HUES6 (cell line): ENCODE data around the gene GALNT12.

Experiments
- H3K27ac ChIP-seq: 2 replicates; pipeline ENCODE4 v1.7.0; 2013; ENCODE audit warnings: low read depth, mild to moderate bottlenecking, low read length, inconsistent platforms
- H3K27me3 ChIP-seq: 2 replicates; pipeline ENCODE4 v1.6.1; 2013; ENCODE audit warnings: low read length; ENCODE audit not compliant: control insufficient read depth, insufficient read depth
- H3K36me3 ChIP-seq: 2 replicates; pipeline ENCODE4 v1.6.1; 2013; ENCODE audit warnings: low read length; ENCODE audit not compliant: control insufficient read depth, insufficient read depth
- H3K4me1 ChIP-seq: 2 replicates; pipeline ENCODE4 v1.6.1; 2013; ENCODE audit warnings: low read length; ENCODE audit not compliant: control insufficient read depth, insufficient read depth
- H3K4me3 ChIP-seq: 2 replicates; pipeline ENCODE4 v1.5.1; 2013; ENCODE audit warnings: low read depth, low read length
- H3K9ac ChIP-seq: one replicate; pipeline ENCODE4 v1.6.1; 2013; ENCODE audit warnings: mild to moderate bottlenecking, low read length
- H3K9me3 ChIP-seq: 2 replicates; pipeline ENCODE4 v1.6.1; 2013; ENCODE audit warnings: low read depth, low read length; ENCODE audit not compliant: control insufficient read depth, insufficient read depth

GALNT12 gene

DNA sequence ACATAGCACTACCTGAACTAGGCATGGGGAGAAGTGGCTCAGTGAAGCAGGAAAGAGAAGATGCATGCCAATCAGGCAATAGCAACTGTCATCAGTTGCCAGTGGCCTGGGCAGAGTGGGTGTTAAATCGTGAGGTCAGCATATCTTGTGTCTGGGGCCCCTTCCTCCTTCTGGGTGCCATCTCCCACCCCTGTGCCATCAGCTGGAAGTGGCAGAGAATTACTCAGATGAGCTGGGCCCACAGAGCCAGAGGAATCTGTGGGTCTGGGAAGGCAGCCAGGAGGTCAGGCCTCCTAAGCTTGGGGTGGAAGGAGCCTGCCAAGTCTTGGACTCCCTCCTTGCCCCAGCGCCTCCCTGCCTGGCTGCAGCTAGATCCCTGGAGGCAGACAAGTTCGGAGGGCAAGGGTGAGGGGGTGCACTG is 66.5 kb downstream of the GALNT12 start:
- H3K9ac ChIP-seq = no peak overlapping the region
- H3K4me3 ChIP-seq = no peak overlapping the region
- no peaks in the 10 kb centered on the region for H3K4me1 ChIP-seq
- H3K27me3 ChIP-seq = no peaks in the 10 kb centered on the region
- H3K27ac ChIP-seq = no peak overlapping the region
- peaks cover 5% of the 10 kb centered on the region for H3K9me3 ChIP-seq
- H3K36me3 ChIP-seq = no peaks in the 10 kb centered on the region

DNA sequence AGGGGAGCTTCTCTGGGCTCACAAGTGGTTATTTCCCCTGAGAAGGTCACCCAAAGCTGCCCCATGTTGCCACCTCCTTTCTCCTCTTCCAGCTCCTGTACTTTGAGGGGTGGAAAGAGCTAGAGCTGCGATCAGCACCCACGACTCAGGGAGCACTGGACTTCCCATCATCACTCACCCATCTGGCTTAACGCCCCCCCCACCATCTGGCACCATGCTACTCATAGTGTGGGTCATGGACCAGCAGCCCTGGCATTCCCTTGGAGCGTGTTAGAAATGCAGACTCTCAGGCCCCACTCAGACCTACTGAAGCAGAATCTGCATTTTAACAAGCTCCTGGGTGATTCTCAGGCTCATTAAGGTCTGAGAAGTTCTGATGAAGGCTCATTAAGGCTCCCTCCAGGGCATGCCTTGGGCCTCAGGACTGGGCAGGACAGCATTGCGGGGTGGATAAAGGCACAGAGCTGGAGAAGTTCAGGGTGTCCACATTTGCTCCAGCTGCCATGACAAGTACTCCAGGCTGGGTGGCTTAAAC is 67.3 kb downstream of the GALNT12 start:
- Histone ChIP-seq H3K9me3 (no peaks in the 10 kb centered on the region), H3K4me3 (no peak overlapping the region), H3K9ac (no peak overlapping the region), H3K27ac (no peak overlapping the region), H3K36me3 (no peaks in the 10 kb centered on the region), H3K4me1 (no peaks in the 10 kb centered on the region), H3K27me3 (peaks cover 6% of the 10 kb centered on the region; the same call in 1 of the 2 replicates)

DNA sequence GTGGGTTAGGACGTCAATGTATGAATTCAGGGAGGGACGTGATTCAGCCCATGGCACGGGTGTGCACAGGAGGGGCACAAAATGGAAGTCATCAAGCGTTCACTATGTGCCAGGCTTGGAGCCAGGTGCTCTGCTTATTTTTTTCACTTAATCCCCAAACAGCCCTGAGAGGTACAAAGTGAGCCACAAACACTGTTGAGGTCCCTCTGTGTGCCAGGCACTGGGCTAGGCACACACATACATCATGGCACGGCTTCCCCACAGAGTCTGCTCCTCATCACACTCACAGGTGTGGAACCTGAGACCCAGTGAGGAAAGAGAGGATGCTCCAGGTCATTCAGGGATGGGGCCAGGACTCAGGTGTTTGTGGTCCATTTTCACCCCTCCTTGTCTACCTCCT is 68.1 kb downstream of the GALNT12 start:
- Histone ChIP-seq H3K27ac (no peak overlapping the region), H3K9ac (no peak overlapping the region), H3K36me3 (no peaks in the 10 kb centered on the region), H3K4me1 (no peaks in the 10 kb centered on the region), H3K9me3 (no peaks in the 10 kb centered on the region), H3K27me3 (peaks cover 6% of the 10 kb centered on the region; the same call in 1 of the 2 replicates), H3K4me3 (no peak overlapping the region)

DNA sequence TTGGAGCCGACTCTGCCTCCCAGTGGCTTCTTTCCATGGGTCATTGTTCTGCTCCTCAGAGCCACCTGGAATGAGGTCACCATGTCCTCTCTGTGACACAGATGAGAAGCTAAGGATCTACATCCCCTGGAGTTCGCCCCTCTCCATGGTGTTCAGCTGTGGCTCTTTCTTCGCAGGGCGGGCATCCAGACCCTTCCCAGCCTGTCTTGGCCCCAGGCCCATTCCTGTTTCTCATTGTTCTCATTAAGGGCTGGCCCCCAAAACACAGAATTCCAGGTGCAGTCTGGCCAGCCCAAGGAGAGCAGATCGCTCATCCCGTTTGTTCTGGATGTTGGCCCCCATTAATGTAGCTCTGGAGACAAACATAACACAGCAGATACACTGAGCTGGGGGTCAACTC is 69.8 kb downstream of the GALNT12 start:
- Histone ChIP-seq H3K9me3 (no peaks in the 10 kb centered on the region), H3K27me3 (peaks cover 6% of the 10 kb centered on the region; the same call in 1 of the 2 replicates), H3K36me3 (no peaks in the 10 kb centered on the region), H3K4me3 (no peak overlapping the region), H3K9ac (no peak overlapping the region), H3K27ac (no peak overlapping the region), H3K4me1 (no peaks in the 10 kb centered on the region)

DNA sequence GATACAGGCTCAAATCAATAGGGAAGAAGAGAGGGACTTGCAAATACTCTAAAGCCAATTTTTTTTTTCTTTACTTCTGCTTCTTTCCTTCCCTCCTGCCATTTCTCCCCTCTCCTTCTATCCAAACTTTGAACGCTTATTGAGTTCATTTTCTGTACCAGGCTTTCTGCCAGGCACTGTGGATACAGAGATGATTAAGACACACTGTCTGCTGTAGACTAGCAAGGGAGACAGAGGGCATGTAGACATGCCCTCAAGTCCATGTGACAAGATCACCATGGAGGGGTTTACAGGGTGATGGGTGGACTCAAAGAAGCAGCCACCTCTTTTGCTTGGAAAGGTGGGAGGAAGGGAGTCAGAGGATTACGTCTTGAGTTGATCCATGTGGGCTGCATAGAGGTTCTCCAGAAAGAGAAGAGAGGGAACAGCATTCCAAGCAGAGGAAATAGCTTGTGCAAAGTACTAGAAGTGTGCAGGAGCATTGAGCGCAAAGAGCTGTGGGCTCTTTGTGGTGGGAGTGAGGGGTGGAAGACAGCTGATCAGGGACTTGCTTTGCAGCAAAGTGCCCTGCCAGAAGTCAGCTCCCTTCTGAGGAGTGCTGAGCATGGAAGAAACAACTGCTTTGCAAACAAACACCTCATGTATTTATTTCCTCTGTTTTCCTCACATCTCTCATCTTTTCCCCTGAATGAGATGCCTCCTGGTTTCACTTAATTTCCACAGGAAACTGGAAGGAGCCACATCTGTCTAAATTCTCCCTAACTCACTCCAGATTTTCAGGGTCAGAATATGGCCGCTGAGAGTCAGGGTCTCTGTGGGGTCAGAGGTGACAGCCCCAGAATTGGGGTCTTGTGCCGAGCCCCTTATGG is 71.9 kb downstream of the GALNT12 start:
- no peak overlapping the region for H3K4me3 ChIP-seq
- H3K36me3 ChIP-seq = no peaks in the 10 kb centered on the region
- no peak overlapping the region for H3K27ac ChIP-seq
- H3K9ac ChIP-seq = no peak overlapping the region
- no peaks in the 10 kb centered on the region for H3K4me1 ChIP-seq
- peaks cover 6% of the 10 kb centered on the region; the same call in 1 of the 2 replicates for H3K27me3 ChIP-seq
- no peaks in the 10 kb centered on the region for H3K9me3 ChIP-seq

DNA sequence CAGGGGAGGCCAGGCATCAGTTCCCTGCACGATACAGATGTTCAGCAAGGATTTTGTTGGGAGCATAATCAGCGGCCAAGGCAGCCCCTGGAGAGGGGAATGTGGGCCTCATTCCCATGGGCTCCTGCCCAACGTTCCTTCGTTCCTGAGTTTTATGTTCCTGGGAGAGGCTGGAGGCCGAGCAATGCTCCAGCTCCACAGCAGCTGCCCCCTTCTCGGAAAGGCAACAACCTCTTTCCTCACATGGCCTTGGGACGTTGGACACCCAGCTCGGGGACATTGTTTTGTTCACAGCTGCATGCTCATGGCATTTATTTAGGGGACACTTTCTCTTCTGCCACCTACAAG is 72.5 kb downstream of the GALNT12 start:
- Histone ChIP-seq H3K36me3 (no peaks in the 10 kb centered on the region), H3K4me3 (no peak overlapping the region), H3K27ac (no peak overlapping the region), H3K27me3 (peaks cover 6% of the 10 kb centered on the region; the same call in 1 of the 2 replicates), H3K9me3 (no peaks in the 10 kb centered on the region), H3K4me1 (no peaks in the 10 kb centered on the region), H3K9ac (no peak overlapping the region)

DNA sequence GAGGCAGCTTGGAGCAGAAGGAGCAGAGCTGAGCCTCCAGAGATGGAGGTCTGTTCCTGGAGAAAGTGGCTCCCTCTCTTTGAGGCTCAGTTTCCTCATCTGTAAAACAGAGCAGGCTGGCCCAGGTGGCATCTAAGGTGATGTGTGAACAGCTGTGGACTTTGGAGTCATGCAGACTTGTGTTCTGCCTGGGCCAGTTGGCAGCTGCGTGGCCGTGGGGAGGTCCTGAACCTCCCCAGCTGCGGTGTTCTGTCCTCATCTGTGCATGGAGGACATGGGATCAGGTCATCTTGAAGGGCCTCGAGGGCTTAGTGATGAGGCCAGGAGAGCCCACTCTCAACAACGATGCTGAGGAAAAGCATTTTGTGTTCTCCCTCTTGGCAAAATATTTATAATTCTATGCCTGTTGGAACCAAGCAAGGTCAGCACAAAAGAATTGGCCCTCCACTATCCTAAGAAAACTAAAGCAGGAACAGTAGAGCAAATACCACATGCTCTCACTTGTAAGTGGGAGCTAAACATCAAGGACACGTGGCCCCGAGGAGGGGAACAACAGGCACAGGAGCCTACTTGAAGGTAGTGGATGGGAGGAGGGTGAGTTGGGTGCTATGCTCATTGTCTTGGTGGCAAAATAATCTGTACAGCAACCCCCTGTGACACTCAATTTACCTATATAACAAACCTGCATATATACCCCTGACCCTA is 73.0 kb downstream of the GALNT12 start:
- peaks cover 6% of the 10 kb centered on the region; the same call in 1 of the 2 replicates for H3K27me3 ChIP-seq
- H3K9ac ChIP-seq = no peak overlapping the region
- no peak overlapping the region for H3K27ac ChIP-seq
- H3K4me3 ChIP-seq = no peak overlapping the region
- H3K9me3 ChIP-seq = no peaks in the 10 kb centered on the region
- no peaks in the 10 kb centered on the region for H3K36me3 ChIP-seq
- H3K4me1 ChIP-seq = no peaks in the 10 kb centered on the region

- Histone ChIP-seq H3K4me3 (no peak overlapping the region), H3K4me1 (no peaks in the 10 kb centered on the region), H3K36me3 (no peaks in the 10 kb centered on the region), H3K9ac (no peak overlapping the region), H3K27me3 (peaks cover 6% of the 10 kb centered on the region; the same call in 1 of the 2 replicates), H3K9me3 (no peaks in the 10 kb centered on the region), H3K27ac (no peak overlapping the region)
Observed at GRCh38 chr9:98881356-98881755, 73.9 kb downstream of the GALNT12 start.

DNA sequence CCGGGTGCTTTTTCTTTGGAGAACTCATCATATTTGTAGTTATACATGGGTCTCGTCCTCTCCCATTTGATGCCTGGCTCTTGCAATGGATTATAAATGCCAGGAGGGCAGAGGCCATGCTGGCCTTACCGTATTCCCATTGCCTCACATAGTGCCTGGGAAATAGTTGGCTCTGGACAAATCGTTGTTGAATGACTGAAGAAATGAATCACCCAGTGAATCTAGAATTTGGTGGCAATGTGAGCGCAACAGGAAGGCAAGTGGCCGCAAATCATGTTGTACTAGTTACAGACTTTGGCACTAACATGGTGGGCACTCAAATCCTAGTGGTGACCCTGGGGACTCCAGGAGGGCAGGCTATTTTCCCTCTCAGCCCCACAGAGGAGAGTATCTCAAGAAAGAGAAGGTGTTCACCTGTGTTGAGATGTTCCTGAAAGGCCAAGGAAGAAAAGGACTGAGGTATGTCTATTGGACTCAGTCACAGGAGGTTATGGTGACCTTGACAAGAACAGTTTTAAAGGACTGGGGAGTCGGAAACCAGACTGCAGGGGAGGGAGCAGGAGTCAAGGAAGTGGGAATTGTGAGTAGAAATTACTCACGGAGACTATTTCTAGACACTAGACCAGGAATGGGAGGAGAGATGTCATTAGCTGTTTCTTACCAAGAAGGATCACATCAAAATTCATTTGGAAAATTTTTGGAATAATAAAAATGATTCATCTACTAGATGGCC is 74.5 kb downstream of the GALNT12 start:
- H3K4me3 ChIP-seq = no peak overlapping the region
- no peak overlapping the region for H3K27ac ChIP-seq
- no peaks in the 10 kb centered on the region for H3K9me3 ChIP-seq
- no peaks in the 10 kb centered on the region for H3K36me3 ChIP-seq
- no peaks in the 10 kb centered on the region for H3K4me1 ChIP-seq
- H3K9ac ChIP-seq = no peak overlapping the region
- peaks cover 6% of the 10 kb centered on the region; the same call in 1 of the 2 replicates for H3K27me3 ChIP-seq

GRCh38 chr9:98882569-98882923 is 75.1 kb downstream of the GALNT12 start:
- no peaks in the 10 kb centered on the region for H3K36me3 ChIP-seq
- no peak overlapping the region for H3K4me3 ChIP-seq
- no peak overlapping the region for H3K27ac ChIP-seq
- H3K27me3 ChIP-seq = peaks cover 6% of the 10 kb centered on the region; the same call in 1 of the 2 replicates
- H3K9ac ChIP-seq = no peak overlapping the region
- H3K9me3 ChIP-seq = no peaks in the 10 kb centered on the region
- H3K4me1 ChIP-seq = no peaks in the 10 kb centered on the region
